Measurements from ENCODE around the gene SLC8A3. TPM values are rescaled to one million over a fixed set of nuclear protein-coding genes. Genes with fewer than 3 reads are reported as not detected.

SLC8A3 gene
- total RNA-seq, 1 donor from 2014 or later, result 0.05 TPM

DNA sequence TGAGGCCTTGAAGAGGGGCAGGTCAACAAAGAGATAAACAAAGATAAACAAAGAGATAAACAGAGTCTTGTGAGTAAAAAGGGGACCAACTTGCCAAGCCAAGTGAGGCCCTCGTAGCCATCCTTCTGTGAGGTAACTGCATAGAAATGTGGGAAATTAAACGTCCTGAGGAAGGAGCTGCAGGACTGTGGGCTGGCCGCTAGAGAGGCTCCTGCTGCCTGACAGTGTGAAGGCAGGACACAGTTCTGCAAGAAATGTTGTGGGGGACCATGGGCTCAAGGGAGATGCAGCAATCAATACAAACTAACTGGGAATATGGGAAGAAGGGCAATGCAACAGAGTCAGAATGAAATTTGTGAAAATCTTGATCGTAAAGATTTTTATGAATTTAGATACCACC lies 91.9 kb downstream of the SLC8A3 start:
- Histone ChIP-seq H3K4me3 (no peak overlapping the region), H3K4me1 (peaks cover 12% of the 10 kb centered on the region), H3K27me3 (ENCODE audit: low read depth) (peaks cover 96% of the 10 kb centered on the region), H3K27ac (replicated peaks) (no peak overlapping the region), H3K36me3 (no peaks in the 10 kb centered on the region), H3K9me3 (replicated peaks) (no peaks in the 10 kb centered on the region)
- intact Hi-C loops (cut with micrococcal nuclease), result no loop called here
- no peak for DNase-seq
- TF ChIP-seq, protein P1, sequence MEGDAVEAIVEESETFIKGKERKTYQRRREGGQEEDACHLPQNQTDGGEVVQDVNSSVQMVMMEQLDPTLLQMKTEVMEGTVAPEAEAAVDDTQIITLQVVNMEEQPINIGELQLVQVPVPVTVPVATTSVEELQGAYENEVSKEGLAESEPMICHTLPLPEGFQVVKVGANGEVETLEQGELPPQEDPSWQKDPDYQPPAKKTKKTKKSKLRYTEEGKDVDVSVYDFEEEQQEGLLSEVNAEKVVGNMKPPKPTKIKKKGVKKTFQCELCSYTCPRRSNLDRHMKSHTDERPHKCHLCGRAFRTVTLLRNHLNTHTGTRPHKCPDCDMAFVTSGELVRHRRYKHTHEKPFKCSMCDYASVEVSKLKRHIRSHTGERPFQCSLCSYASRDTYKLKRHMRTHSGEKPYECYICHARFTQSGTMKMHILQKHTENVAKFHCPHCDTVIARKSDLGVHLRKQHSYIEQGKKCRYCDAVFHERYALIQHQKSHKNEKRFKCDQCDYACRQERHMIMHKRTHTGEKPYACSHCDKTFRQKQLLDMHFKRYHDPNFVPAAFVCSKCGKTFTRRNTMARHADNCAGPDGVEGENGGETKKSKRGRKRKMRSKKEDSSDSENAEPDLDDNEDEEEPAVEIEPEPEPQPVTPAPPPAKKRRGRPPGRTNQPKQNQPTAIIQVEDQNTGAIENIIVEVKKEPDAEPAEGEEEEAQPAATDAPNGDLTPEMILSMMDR (IDR thresholded peaks at IDR 0.05; ENCODE audit: borderline replicate concordance), result peak; percentile 12

GRCh38 chr14:70094631-70095030 lies 94.1 kb downstream of the SLC8A3 start:
- no peaks in the 10 kb centered on the region for H3K36me3 ChIP-seq
- TF ChIP-seq, protein P1 (IDR thresholded peaks at IDR 0.05; ENCODE audit: borderline replicate concordance), result no peak

GRCh38 chr14:70094106-70094505 lies 94.6 kb downstream of the SLC8A3 start:
- Histone ChIP-seq H3K4me1 (peaks cover 12% of the 10 kb centered on the region), H3K27me3 (ENCODE audit: low read depth) (peaks cover 90% of the 10 kb centered on the region), H3K36me3 (no peaks in the 10 kb centered on the region), H3K27ac (replicated peaks) (no peak overlapping the region), H3K9me3 (replicated peaks) (no peaks in the 10 kb centered on the region), H3K4me3 (no peak overlapping the region)
- intact Hi-C loops (cut with micrococcal nuclease), result no loop called here
- TF ChIP-seq, protein P1 (IDR thresholded peaks at IDR 0.05; ENCODE audit: borderline replicate concordance), result no peak
- DNase-seq, result no peak

More at GRCh38 chr14:70094631-70095030, 94.1 kb downstream of the SLC8A3 start:
- Histone ChIP-seq H3K9me3 (replicated peaks) (no peaks in the 10 kb centered on the region), H3K27ac (replicated peaks) (no peak overlapping the region), H3K4me1 (peaks cover 12% of the 10 kb centered on the region), H3K4me3 (no peak overlapping the region), H3K27me3 (ENCODE audit: low read depth) (peaks cover 95% of the 10 kb centered on the region)
- DNase-seq, result no peak
- intact Hi-C loops (cut with micrococcal nuclease), result no loop called here

DNA sequence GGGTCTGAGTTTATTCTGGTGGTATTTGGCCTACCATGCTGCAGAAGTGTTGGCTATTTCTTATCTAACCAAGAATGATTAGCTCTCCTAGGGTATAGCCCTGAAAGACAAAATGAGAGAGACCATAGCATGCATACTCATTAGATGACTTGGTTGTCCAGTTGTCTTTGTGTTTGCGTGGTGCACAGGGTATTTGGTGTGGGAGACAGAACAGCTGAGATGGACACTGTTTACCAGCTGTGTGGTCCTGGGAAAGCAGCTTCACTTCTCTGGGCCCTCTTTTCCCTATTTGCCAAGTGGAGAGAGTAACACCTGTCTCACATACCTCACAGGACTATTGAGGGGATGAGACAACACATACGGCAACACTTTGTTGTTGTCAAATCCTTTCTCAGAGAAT lies 95.6 kb downstream of the SLC8A3 start:
- Histone ChIP-seq H3K27me3 (ENCODE audit: low read depth) (peaks cover 88% of the 10 kb centered on the region), H3K4me3 (no peak overlapping the region), H3K27ac (replicated peaks) (no peak overlapping the region), H3K4me1 (peaks cover 7% of the 10 kb centered on the region), H3K36me3 (no peaks in the 10 kb centered on the region), H3K9me3 (replicated peaks) (no peaks in the 10 kb centered on the region)
- intact Hi-C loops (cut with micrococcal nuclease), result no loop called here
- TF ChIP-seq, protein P1 (IDR thresholded peaks at IDR 0.05; ENCODE audit: borderline replicate concordance), result no peak
- DNase-seq, result no peak

GRCh38 chr14:70087380-70087697 lies 101.4 kb downstream of the SLC8A3 start:
- no peak for DNase-seq
- H3K4me3 ChIP-seq, result no peak overlapping the region
- no peaks in the 10 kb centered on the region for H3K4me1 ChIP-seq
- TF ChIP-seq, protein P1 (IDR thresholded peaks at IDR 0.05; ENCODE audit: borderline replicate concordance), result no peak
- no peak overlapping the region for H3K27ac ChIP-seq (replicated peaks)
- peaks cover 88% of the 10 kb centered on the region for H3K27me3 ChIP-seq (ENCODE audit: low read depth)
- intact Hi-C loops (cut with micrococcal nuclease), result no loop called here
- no peaks in the 10 kb centered on the region for H3K9me3 ChIP-seq (replicated peaks)
- no peaks in the 10 kb centered on the region for H3K36me3 ChIP-seq
